Colonic mucosa (tissue), 4 donors: Measurements from ENCODE around the gene BHLHE41. TPM values are rescaled to one million over a fixed set of nuclear protein-coding genes. Genes with fewer than 3 reads are reported as not detected.

Source experiments
- DNase-seq: peaks from one replicate; pipeline ENCODE4 v3.0.0-alpha.2; 2020
- H3K27ac ChIP-seq: fragments of 200-600 bp; one replicate; pipeline ENCODE4 v1.8.0; 2021
- H3K27me3 ChIP-seq: fragments of 200-600 bp; one replicate; pipeline ENCODE4 v1.8.0; 2021
- H3K36me3 ChIP-seq: fragments of 200-600 bp; one replicate; pipeline ENCODE4 v1.8.0; 2021
- H3K4me1 ChIP-seq: fragments of 200-600 bp; one replicate; pipeline ENCODE4 v1.8.0; 2021; ENCODE audit warnings: mild to moderate bottlenecking
- H3K4me3 ChIP-seq: fragments of 200-600 bp; one replicate; pipeline ENCODE4 v1.8.0; 2021
- H3K9ac ChIP-seq, 2 donors: one replicate each; pipeline ENCODE4 v1.7.0; 2013; ENCODE audit warnings: control low read depth in 2 of 2, low read depth in 2 of 2, low read length in 2 of 2
- H3K9me3 ChIP-seq: fragments of 200-600 bp; one replicate; pipeline ENCODE4 v1.8.0; 2021
- intact Hi-C: fragments of 100-400 bp; cut with DNase I; formaldehyde crosslinking; loops from one replicate; pipeline ENCODE4 v1.14.1; 2022
- total RNA-seq, 2 donors: library from RNA; stranded (reverse); fragmentation: NEBNext Ultra II Directional in 1 of 2; extraction: Animal tissue kit (Norgen Biotek cat#: 25700) in 1 of 2; gene quantifications; one replicate each; pipeline ENCODE4 v1.2.1, GENCODE V29; 2021
- TF ChIP-seq, protein P1 (sequence below): fragments of 200-600 bp; IDR thresholded peaks from one replicate; pipeline ENCODE4 v1.8.0; 2022; ENCODE audit warnings: antibody characterized with exemption, mild to moderate bottlenecking
- donor health status: healthy.
- donor health status: DM: no; HTN: no; CAD: no.
- donor health status: DM: no; HTN: no; CAD: no.

The BHLHE41 gene
- total RNA-seq: 10 to 100 TPM; 13.3 to 31.8 TPM

DNA sequence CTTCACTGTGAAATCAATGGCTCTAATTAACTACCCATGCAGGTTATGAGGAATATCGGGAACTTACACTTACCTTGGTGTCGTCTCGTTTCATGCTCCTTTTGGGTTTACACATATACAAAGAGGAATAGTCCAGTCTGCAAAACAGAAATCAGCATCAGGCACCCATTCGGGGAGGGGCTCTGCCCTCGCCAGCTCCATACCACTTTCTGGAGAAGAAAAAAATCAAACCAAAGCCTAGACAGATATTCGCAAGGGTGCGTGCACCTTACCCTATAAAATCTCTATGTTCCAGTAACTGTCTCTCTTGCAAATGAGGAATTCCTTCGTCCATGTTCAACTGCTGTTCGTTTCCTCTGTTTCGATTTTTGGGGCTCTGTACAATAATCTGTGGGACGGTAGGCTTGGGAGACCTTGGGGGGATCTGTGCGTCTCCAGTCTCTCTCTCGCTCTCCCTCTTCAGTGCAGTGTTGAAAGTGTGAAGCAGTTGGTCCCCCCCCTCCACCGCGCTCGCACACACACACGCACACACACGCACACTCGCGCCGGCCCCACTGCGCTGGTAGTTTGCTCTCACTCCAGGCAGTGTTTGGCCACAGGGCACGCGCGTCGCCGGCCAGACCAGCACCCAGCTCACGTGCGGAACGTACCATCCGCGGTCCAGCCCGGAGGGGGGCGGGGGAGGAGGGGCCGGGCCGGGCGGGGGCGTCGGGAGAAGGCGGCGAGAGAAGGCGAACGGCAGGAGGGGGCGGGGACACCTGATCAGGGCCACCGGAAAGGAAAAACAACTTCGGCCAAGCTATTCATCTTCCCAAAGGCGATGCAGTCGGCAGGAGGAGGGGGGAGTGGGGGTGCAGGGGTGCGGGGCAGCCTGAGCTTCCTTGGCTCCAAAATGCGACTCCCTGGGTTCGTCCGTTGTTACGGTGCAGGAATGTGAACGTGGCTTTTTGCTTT lies at the start of gene BHLHE41:
Gene BHLHE41, minus strand, starts transcription at position 592 of the 954 bp plus-strand sequence. Its CDS starts 258 bp downstream, at position 334.
- H3K9me3 ChIP-seq: no peaks in the 10 kb centered on the region
- no peaks in the 10 kb centered on the region for H3K27me3 ChIP-seq
- H3K4me3 ChIP-seq: peak within 1 kb of the TSS; percentile 53
- no peaks in the 10 kb centered on the region for H3K4me1 ChIP-seq
- intact Hi-C loops: no loop called here
- peak within 1 kb of the TSS; percentile 75 to 89 for H3K9ac ChIP-seq
- H3K36me3 ChIP-seq: no peaks in the 10 kb centered on the region
- TF ChIP-seq, protein P1, sequence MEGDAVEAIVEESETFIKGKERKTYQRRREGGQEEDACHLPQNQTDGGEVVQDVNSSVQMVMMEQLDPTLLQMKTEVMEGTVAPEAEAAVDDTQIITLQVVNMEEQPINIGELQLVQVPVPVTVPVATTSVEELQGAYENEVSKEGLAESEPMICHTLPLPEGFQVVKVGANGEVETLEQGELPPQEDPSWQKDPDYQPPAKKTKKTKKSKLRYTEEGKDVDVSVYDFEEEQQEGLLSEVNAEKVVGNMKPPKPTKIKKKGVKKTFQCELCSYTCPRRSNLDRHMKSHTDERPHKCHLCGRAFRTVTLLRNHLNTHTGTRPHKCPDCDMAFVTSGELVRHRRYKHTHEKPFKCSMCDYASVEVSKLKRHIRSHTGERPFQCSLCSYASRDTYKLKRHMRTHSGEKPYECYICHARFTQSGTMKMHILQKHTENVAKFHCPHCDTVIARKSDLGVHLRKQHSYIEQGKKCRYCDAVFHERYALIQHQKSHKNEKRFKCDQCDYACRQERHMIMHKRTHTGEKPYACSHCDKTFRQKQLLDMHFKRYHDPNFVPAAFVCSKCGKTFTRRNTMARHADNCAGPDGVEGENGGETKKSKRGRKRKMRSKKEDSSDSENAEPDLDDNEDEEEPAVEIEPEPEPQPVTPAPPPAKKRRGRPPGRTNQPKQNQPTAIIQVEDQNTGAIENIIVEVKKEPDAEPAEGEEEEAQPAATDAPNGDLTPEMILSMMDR: no peak
- DNase-seq: peak; percentile 79
- peak within 1 kb of the TSS; percentile 86 for H3K27ac ChIP-seq

DNA sequence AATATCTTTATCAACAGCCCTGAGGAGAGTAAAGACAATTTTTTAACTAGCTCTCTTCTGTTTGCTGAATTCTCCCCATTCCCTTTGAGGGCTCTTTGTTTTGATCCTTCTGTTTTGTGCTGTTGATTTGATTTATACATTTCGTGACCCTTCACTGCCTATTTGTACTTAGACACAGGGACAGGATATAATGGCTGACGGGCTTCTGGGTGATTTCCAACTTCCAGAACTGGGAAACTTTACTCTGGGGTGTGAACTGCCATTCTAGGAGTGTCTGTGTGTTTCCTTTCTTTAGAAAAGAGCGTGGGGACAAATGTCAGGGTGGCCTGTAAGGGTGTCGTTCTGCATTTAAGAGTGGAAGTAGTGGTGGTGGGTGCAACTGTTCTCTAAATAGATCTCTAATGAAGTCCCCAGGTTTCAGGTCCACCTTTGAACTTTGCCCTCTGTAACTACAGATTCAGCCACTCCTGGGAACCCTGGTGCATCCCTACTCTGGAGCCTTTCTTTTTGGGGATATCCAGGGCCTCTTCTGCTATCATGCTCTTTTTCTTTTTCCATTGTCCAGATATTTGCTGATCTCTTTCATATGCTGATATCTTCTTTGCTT lies 48.2 kb upstream of the BHLHE41 start:
- H3K27ac ChIP-seq: peak overlapping the region; percentile 24
- no peak for DNase-seq
- intact Hi-C loops: no loop called here

DNA sequence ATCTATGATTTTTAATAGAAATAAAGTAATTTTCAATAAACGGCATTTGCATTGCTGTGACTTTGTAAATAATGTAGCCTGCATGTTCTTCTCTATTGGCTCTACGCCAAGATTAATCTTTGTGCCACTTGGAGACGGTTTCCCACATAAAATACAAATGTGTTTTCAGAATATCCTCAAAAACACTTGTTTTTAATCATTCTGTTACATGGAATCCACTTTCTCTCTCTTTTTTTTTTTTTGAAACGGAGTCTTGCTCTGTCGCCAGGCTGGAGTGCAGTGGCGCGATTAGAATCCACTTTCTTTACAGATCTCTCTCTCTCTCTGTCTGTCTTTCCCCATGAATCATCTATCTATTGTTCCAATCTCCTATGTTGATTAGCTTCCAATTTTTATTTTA lies 47.7 kb upstream of the BHLHE41 start:
- no peak overlapping the region for H3K4me3 ChIP-seq
- H3K27ac ChIP-seq: no peak overlapping the region
- H3K36me3 ChIP-seq: no peaks in the 10 kb centered on the region
- H3K9ac ChIP-seq: no peak overlapping the region
- TF ChIP-seq, protein P1: no peak
- no peaks in the 10 kb centered on the region for H3K9me3 ChIP-seq
- H3K27me3 ChIP-seq: no peaks in the 10 kb centered on the region
- H3K4me1 ChIP-seq: no peaks in the 10 kb centered on the region
- intact Hi-C loops: no loop called here
- no peak for DNase-seq

More for the DNA sequence above, 48.2 kb upstream of the BHLHE41 start:
- Histone ChIP-seq H3K9me3 (no peaks in the 10 kb centered on the region), H3K36me3 (no peaks in the 10 kb centered on the region), H3K4me1 (no peaks in the 10 kb centered on the region), H3K4me3 (no peak overlapping the region), H3K27me3 (no peaks in the 10 kb centered on the region), H3K9ac (no peak overlapping the region)
- TF ChIP-seq, protein P1: no peak

DNA sequence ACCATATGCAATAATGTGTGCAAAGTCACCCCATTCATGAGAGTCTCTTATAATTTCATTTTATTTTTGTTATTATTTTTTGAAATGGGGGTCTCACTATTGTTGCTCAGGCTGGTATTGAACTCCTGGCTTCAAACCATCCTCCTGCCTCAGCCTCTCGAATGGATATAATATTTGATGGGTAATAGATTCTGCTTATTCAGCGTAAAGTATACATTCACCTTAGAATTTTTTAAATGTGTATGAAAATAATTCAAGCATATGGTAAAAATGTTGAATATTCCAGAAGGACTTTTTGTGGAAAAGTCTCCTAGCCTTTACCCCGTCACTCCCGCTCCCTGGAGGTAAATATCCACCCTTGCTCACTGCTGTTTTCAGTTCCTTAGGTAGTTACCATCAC lies 47.2 kb upstream of the BHLHE41 start:
- no peak for DNase-seq
- Histone ChIP-seq H3K9me3 (no peaks in the 10 kb centered on the region), H3K27me3 (no peaks in the 10 kb centered on the region), H3K36me3 (no peaks in the 10 kb centered on the region), H3K4me1 (no peaks in the 10 kb centered on the region), H3K4me3 (no peak overlapping the region), H3K9ac (no peak overlapping the region), H3K27ac (no peak overlapping the region)
- TF ChIP-seq, protein P1: no peak
- intact Hi-C loops: no loop called here

DNA sequence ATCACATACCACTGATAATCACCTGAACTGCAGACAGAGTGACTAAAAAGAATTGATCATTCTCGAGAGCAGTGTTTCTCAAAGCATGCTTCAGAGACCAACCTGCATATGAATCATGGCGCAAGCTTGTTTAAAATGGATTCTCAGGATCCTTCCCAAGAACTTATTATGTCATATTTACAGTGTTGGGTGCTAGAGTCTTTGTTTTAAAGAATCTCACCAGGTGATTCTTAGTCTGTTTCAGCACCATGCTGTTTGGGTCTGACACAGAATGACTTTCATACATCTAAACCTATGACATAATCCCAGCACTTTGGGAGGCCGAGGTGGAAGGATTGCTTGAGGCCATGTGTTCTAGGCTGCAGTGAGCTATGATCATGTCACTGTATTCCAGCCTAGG lies 39.3 kb upstream of the BHLHE41 start:
- no peak for DNase-seq
- no peaks in the 10 kb centered on the region for H3K36me3 ChIP-seq
- intact Hi-C loops: no loop called here
- no peaks in the 10 kb centered on the region for H3K4me1 ChIP-seq
- H3K9me3 ChIP-seq: no peaks in the 10 kb centered on the region
- no peak overlapping the region for H3K27ac ChIP-seq
- TF ChIP-seq, protein P1: no peak
- no peaks in the 10 kb centered on the region for H3K27me3 ChIP-seq
- H3K4me3 ChIP-seq: no peak overlapping the region
- H3K9ac ChIP-seq: no peak overlapping the region
